Vagina (tissue), 2 donors: ENCODE data around the gene HAO1. TPM values are rescaled to one million over a fixed set of nuclear protein-coding genes. Genes with fewer than 3 reads are reported as not detected.

Experiments used
- DNase-seq, 2 donors: peaks; one replicate each; pipeline ENCODE4 v3.0.0-alpha.2; 2017; ENCODE audit errors: extremely low spot score in 2 of 2
- H3K27ac ChIP-seq: fragments of 200-600 bp; sonication (generic); one replicate; pipeline ENCODE4 v1.5.1; 2019
- H3K27me3 ChIP-seq: fragments of 200-600 bp; sonication (generic); one replicate; pipeline ENCODE4 v1.5.1; 2019
- H3K36me3 ChIP-seq, 2 donors: fragments of 200-600 bp; sonication (generic); one replicate each; pipeline ENCODE4 v1.5.1; 2017 to 2019
- H3K4me1 ChIP-seq: fragments of 200-600 bp; sonication (generic); one replicate; pipeline ENCODE4 v1.5.1; 2019
- H3K4me3 ChIP-seq, 2 donors: fragments of 200-600 bp; sonication (generic); 1 replicate in 1 of 2; 2 replicates in 1 of 2; pipeline ENCODE4 v1.5.1; 2016 to 2019
- H3K9me3 ChIP-seq: fragments of 200-600 bp; sonication (generic); one replicate; pipeline ENCODE4 v1.5.1; 2019
- POLR2A ChIP-seq, 2 donors: fragments of 450-650 bp; IDR thresholded peaks; one replicate each; pipeline ENCODE4 v1.6.1; 2017; ENCODE audit warnings: antibody characterized with exemption in 2 of 2, mild to moderate bottlenecking in 2 of 2, moderate library complexity in 2 of 2
- POLR2AphosphoS5 ChIP-seq, 2 donors: sonication (generic); formaldehyde crosslinking; IDR thresholded peaks; one replicate each; pipeline ENCODE4 v1.9.0; 2017; ENCODE audit warnings: antibody characterized with exemption in 2 of 2, mild to moderate bottlenecking in 2 of 2, low read depth in 1 of 2; ENCODE audit not compliant: insufficient read depth in 1 of 2
- intact Hi-C: fragments of 100-400 bp; cut with DNase I; formaldehyde crosslinking; loops from one replicate; pipeline ENCODE4 v1.15.1; 2023
- total RNA-seq: library from RNA; depleted of rRNA; stranded (reverse); fragments of >200 nt; gene quantifications from one replicate; pipeline ENCODE4 v1.2.3, GENCODE V29; 2016
- TF ChIP-seq, protein P1 (sequence below), 3 experiments: fragments of 450-650 bp in 2 of 3; fragments of 200-600 bp in 1 of 3; sonication (generic) in 1 of 3; IDR thresholded peaks; one replicate each; pipeline ENCODE4 v1.5.1; 2017 to 2019; ENCODE audit warnings: antibody characterized with exemption in 3 of 3, mild to moderate bottlenecking in 2 of 3, moderate library complexity in 2 of 3

Gene HAO1
- not detected for total RNA-seq

- H3K4me3 ChIP-seq, result no peak within 1 kb of the TSS
- no peak within 1 kb of the TSS for H3K27ac ChIP-seq
- H3K27me3 ChIP-seq, result no peaks in the 10 kb centered on the region
- no peaks in the 10 kb centered on the region for H3K36me3 ChIP-seq
- H3K9me3 ChIP-seq, result no peaks in the 10 kb centered on the region
- no peaks in the 10 kb centered on the region for H3K4me1 ChIP-seq
- intact Hi-C loops, result no loop called here
- TF ChIP-seq POLR2A (IDR thresholded peaks at IDR 0.05) (no peak), POLR2AphosphoS5 (IDR thresholded peaks at IDR 0.05; ENCODE audit: insufficient read depth in 1 of 2, low read depth in 1 of 2) (no peak)
- TF ChIP-seq, protein P1, sequence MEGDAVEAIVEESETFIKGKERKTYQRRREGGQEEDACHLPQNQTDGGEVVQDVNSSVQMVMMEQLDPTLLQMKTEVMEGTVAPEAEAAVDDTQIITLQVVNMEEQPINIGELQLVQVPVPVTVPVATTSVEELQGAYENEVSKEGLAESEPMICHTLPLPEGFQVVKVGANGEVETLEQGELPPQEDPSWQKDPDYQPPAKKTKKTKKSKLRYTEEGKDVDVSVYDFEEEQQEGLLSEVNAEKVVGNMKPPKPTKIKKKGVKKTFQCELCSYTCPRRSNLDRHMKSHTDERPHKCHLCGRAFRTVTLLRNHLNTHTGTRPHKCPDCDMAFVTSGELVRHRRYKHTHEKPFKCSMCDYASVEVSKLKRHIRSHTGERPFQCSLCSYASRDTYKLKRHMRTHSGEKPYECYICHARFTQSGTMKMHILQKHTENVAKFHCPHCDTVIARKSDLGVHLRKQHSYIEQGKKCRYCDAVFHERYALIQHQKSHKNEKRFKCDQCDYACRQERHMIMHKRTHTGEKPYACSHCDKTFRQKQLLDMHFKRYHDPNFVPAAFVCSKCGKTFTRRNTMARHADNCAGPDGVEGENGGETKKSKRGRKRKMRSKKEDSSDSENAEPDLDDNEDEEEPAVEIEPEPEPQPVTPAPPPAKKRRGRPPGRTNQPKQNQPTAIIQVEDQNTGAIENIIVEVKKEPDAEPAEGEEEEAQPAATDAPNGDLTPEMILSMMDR (IDR thresholded peaks at IDR 0.05), result no peak
- no peak for DNase-seq
These were observed at the start of gene HAO1 for GRCh38 chr20:7940341-7940740. Gene HAO1 (minus strand): TSS chr20:7940458. CDS start chr20:7940422, 36 bp downstream.

- TF ChIP-seq, protein P1 (IDR thresholded peaks at IDR 0.05), result no peak
- intact Hi-C loops, result no loop called here
- DNase-seq, result no peak
- peaks cover under 1% of the 10 kb centered on the region for H3K9me3 ChIP-seq
- no peak overlapping the region for H3K27ac ChIP-seq
- no peaks in the 10 kb centered on the region for H3K27me3 ChIP-seq
- H3K4me1 ChIP-seq, result no peaks in the 10 kb centered on the region
- no peak overlapping the region for H3K4me3 ChIP-seq
- peaks cover 0 to 20% of the 10 kb centered on the region in 2 donors for H3K36me3 ChIP-seq
These were observed 49.1 kb upstream of the HAO1 start for GRCh38 chr20:7989379-7989778.

DNA sequence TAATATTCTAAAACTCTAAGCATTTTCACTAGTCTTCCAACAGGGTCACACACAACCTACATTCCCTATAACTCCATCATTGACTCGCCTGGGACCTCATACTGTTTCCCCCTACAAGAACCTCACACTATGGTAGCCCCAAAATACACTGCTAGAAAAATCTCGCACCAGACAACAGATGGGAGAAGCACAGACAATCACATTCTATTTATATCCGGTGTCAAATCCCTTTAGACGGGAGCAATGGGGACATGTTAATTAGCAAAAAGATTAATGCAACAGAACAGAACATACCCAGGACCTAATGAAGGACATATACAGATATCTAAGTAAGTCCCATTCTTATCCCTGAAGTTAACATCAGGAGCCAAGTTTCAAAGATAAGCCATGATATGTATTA lies 45.7 kb upstream of the HAO1 start:
- Histone ChIP-seq H3K27me3 (no peaks in the 10 kb centered on the region), H3K4me3 (no peak overlapping the region), H3K36me3 (peaks cover 0 to 26% of the 10 kb centered on the region in 2 donors), H3K27ac (no peak overlapping the region), H3K4me1 (no peaks in the 10 kb centered on the region), H3K9me3 (no peaks in the 10 kb centered on the region)
- intact Hi-C loops, result no loop called here
- no peak for DNase-seq
- no peak for TF ChIP-seq POLR2AphosphoS5 (IDR thresholded peaks at IDR 0.05; ENCODE audit: insufficient read depth in 1 of 2, low read depth in 1 of 2)
- no peak for TF ChIP-seq POLR2A (IDR thresholded peaks at IDR 0.05)
- TF ChIP-seq, protein P1 (IDR thresholded peaks at IDR 0.05), result no peak

DNA sequence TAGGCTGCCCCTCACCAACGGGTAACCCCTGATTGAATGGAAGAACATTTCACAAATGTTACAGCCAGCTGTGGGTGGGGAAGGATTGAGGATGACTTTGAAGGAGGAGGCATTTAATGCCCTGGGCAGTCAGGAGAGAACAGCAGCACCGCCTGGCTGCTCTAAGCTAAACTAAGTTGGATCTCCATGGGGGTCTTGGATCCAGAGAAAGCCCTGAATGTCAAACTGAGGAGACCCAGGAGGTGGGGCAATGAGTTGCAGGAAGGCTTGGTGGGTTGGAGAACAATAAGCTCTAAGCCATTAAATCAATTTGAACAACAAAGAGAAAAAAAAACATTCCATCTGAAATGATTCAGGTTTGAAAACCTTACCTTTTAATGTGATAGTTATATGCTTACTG lies 43.9 kb upstream of the HAO1 start:
- no peak for TF ChIP-seq POLR2A (IDR thresholded peaks at IDR 0.05)
- TF ChIP-seq, protein P1 (IDR thresholded peaks at IDR 0.05), result no peak
- no peak for TF ChIP-seq POLR2AphosphoS5 (IDR thresholded peaks at IDR 0.05; ENCODE audit: insufficient read depth in 1 of 2, low read depth in 1 of 2)
- Histone ChIP-seq H3K27ac (no peak overlapping the region), H3K27me3 (no peaks in the 10 kb centered on the region), H3K4me3 (no peak overlapping the region), H3K4me1 (no peaks in the 10 kb centered on the region), H3K36me3 (peaks cover 0 to 28% of the 10 kb centered on the region in 2 donors), H3K9me3 (no peaks in the 10 kb centered on the region)
- intact Hi-C loops, result no loop called here
- DNase-seq, result no peak

DNA sequence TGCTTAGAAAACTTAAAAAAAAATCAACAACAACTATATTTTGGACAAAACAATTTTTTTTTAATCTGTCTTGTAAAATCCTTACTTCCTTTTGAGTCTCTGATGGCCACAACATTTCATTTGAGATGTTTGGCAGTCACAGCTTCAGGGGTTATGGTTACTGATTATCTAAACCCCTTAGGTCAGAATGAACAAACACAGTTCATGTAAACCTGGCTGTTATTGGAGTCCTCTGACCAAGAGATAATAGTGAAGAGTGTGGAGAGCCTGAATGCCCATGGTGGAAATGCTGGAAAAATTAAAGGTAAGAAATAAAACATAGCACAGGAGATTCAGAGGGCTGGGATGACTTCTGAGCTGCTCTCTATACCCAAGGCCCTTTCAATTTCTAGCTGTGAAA lies 41.1 kb upstream of the HAO1 start:
- no peaks in the 10 kb centered on the region for H3K27me3 ChIP-seq
- intact Hi-C loops, result no loop called here
- no peaks in the 10 kb centered on the region for H3K9me3 ChIP-seq
- no peak overlapping the region for H3K27ac ChIP-seq
- H3K4me3 ChIP-seq, result no peak overlapping the region
- H3K36me3 ChIP-seq, result peaks cover 0 to 23% of the 10 kb centered on the region in 2 donors
- TF ChIP-seq, protein P1 (IDR thresholded peaks at IDR 0.05), result no peak
- TF ChIP-seq POLR2A (IDR thresholded peaks at IDR 0.05) (no peak), POLR2AphosphoS5 (IDR thresholded peaks at IDR 0.05; ENCODE audit: insufficient read depth in 1 of 2, low read depth in 1 of 2) (no peak)
- H3K4me1 ChIP-seq, result no peaks in the 10 kb centered on the region
- DNase-seq, result no peak
